Motor neuron (in vitro differentiated cells): ENCODE measurements around the gene TBRG4. TPM values are rescaled to one million over a fixed set of nuclear protein-coding genes. Genes with fewer than 3 reads are reported as not detected.
A peak's percentile ranks its signal among the peaks of the same experiment; 100 is the strongest.
"Not testable (repeated sequence)": the region's sequence is repeated elsewhere in the genome, so short reads cannot be mapped to it uniquely, and the experiment has no call there.

ENCODE experiments used
- ATAC-seq, 8 experiments: fragments of 200-7000 bp; cut with Tn5 transposase; replicated peaks in 6 of 8; 2 replicates each; pipeline ENCODE4 v1.8.0; 2021; ENCODE audit warnings: mild to moderate bottlenecking in 8 of 8, moderate library complexity in 8 of 8
- H3K27ac ChIP-seq, 2 donors: fragments of 250-450 bp; sonication (Bioruptor Pico); 2 replicates each; pipeline ENCODE4 v1.9.0; 2021; ENCODE audit warnings: antibody characterized with exemption in 2 of 2, mild to moderate bottlenecking in 2 of 2, moderate library complexity in 1 of 2
- H3K4me1 ChIP-seq, 2 donors: fragments of 250-450 bp; sonication (Bioruptor Pico); replicated peaks in 1 of 2; 2 replicates each; pipeline ENCODE4 v1.6.1; 2021; ENCODE audit warnings: antibody characterized with exemption in 2 of 2, mild to moderate bottlenecking in 2 of 2, moderate library complexity in 1 of 2
- H3K4me3 ChIP-seq, 5 donors: fragments of 250-450 bp; sonication (Bioruptor Pico); 2 replicates each; pipeline ENCODE4 v1.9.0; 2021; ENCODE audit warnings: antibody characterized with exemption in 5 of 5, mild to moderate bottlenecking in 5 of 5, moderate library complexity in 4 of 5
- WGBS, 10 experiments: fragments of 450-650 bp; shearing (Covaris generic); methylation state at CpG; one replicate each; pipeline ENCODE4 v1.0.0; 2022; 5-methylcytosine and 5-hydroxymethylcytosine counted together
- in situ Hi-C, 9 experiments: fragments of 400-800 bp; cut with MboI; loops; one replicate each; pipeline ENCODE4 v1.15.0; 2021; ENCODE audit warnings: low sequenced_read_pairs in 9 of 9, low pct_unique_long_range_greater_than_20kb in 2 of 9; ENCODE audit not compliant: unreplicated experiment in 9 of 9
- total RNA-seq, 8 experiments: library from RNA; unstranded; fragments of 300-600 nt; gene quantifications; 2 replicates each; pipeline versions ENCODE4 v1.2.3 to v1.2.4, GENCODE V29; 2022

The TBRG4 gene
- total RNA-seq, 8 experiments from 2014 or later = 27.4 to 104 (median 44.1) TPM

- in situ Hi-C loops = loop anchor here in 5 of 9 experiments (25.0 kb wide), 2 partner anchors 263 to 538 kb away; partner anchors contain the start of gene TMED4 (in 3 of the 5)
- 50 to 100% (median 100%) methylated on average over 1 to 5 of the region's 11 CpGs; no CpG with 5 or more reads in 1 of the 10 experiments for WGBS, 10 experiments
- Histone ChIP-seq H3K4me3 (no peak overlapping the region), H3K4me1 (peaks cover 12 to 24% of the 10 kb centered on the region in 2 donors), H3K27ac (no peak overlapping the region)
- ATAC-seq = no peak
Measured at GRCh38 chr7:45125193-45125904, 13.9 kb upstream of the TBRG4 start.

DNA sequence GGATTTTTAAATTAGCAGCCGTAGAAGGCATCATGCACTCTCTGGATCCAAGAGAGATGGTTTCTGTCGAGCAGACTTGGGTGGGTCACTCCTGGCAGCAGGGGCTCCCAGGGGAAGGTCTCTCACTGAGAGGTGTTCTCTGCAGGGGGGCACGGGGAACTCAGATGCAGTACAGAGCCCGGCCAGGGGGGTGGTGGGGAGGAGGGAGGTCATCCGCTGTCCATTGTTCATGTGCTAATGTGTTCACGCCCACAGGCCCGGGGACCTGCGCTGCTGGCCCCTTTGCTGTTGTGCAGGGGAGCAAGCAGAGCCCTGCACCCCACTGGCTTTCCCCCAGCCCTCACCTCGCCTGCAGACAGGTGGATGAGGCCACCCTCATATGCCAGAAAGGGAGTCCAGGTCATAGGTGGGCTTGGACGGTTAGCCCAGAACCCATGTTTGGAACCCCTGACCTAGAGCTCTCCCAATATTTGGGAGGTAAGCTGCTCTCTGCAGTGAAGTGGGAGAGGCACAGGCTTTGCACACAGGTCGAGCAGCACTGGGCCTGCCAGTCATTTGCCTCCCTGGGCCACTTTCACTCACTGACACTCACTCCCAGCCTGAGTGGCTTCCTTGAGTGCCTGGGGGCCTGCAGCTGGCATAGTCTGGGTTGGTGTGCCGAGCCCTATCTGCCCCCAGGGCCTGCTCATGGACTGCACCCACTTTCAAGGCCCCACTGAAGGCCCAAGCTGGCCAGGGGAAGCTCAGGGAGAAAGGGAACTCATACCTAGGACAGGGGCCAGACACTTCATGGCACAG lies 12.6 kb upstream of the TBRG4 start:
- Histone ChIP-seq H3K4me1 (peaks cover 12 to 24% of the 10 kb centered on the region in 2 donors), H3K4me3 (no peak overlapping the region), H3K27ac (peak overlapping the region in 1 of 2 donors; percentile 35)
- in situ Hi-C loops = loop anchor here in 2 of 9 experiments (25.0 kb wide), 2 partner anchors 262 to 537 kb away; partner anchors contain the start of gene TMED4 (in 1 of the 2)
- ATAC-seq = peak in 5 of 8 experiments; percentile 53 to 91 (median 80)
- WGBS, 10 experiments = 36 to 83% (median 58%) methylated on average over 1 to 4 of the region's 12 CpGs; no CpG with 5 or more reads in 7 of the 10 experiments

- Histone ChIP-seq H3K4me3 (no peak overlapping the region), H3K4me1 (peaks cover 12 to 24% of the 10 kb centered on the region in 2 donors), H3K27ac (peak overlapping the region in 1 of 2 donors; percentile 35)
- peak in 3 of 8 experiments; percentile 5 to 31 (median 13) for ATAC-seq
- in situ Hi-C loops = loop anchor here in 2 of 9 experiments (25.0 kb wide), 2 partner anchors 261 to 536 kb away; partner anchors contain the start of gene TMED4 (in 1 of the 2)
- 74 to 100% (median 85%) methylated on average over 1 to 8 of the region's 16 CpGs; no CpG with 5 or more reads in 4 of the 10 experiments for WGBS, 10 experiments
Measured at GRCh38 chr7:45122975-45123860, 11.7 kb upstream of the TBRG4 start.

- ATAC-seq = no peak
- in situ Hi-C loops = loop anchor here in 2 of 9 experiments (25.0 kb wide), 2 partner anchors 257 to 532 kb away; partner anchors contain the start of gene TMED4 (in 1 of the 2)
- peaks cover 9 to 14% of the 10 kb centered on the region in 2 donors for H3K4me1 ChIP-seq
- H3K4me3 ChIP-seq = no peak overlapping the region
- WGBS, 10 experiments = 69 to 82% (median 79%) methylated on average over 1 to 2 of the region's 3 CpGs; no CpG with 5 or more reads in 6 of the 10 experiments
- no peak overlapping the region for H3K27ac ChIP-seq
Measured at GRCh38 chr7:45119550-45119949, 8.1 kb upstream of the TBRG4 start.

DNA sequence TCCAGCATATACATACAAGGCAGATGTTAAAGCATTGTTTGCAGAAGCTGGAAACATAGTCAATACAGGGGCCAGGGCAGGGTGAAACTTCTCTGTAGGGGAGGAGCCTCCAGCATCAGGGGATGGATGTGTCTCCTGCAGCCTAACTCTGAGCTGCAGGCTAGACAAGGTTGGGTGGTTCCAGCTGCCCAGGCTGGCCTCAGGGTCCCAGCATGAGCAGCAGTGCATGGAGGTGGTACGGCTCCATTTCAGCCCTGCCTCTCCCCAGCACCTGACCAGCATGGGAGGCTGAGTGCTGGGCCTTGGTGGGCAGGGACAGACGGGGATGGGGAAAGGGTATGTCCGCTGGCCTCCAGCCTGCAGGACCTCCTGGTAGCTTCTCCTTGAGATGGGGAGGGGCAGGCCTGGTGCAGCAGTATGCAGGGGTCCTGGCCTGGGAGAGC lies 7.4 kb upstream of the TBRG4 start:
- H3K27ac ChIP-seq = no peak overlapping the region
- 20 to 92% (median 40%) methylated on average over 1 to 2 of the region's 3 CpGs; no CpG with 5 or more reads in 7 of the 10 experiments for WGBS, 10 experiments
- ATAC-seq = no peak
- H3K4me3 ChIP-seq = no peak overlapping the region
- in situ Hi-C loops = loop anchor here in 2 of 9 experiments (25.0 kb wide), 2 partner anchors 257 to 532 kb away; partner anchors contain the start of gene TMED4 (in 1 of the 2)
- peaks cover 4 to 8% of the 10 kb centered on the region in 2 donors for H3K4me1 ChIP-seq

GRCh38 chr7:45118292-45118691 lies 6.8 kb upstream of the TBRG4 start:
- H3K27ac ChIP-seq = no peak overlapping the region
- 20 to 92% (median 70%) methylated on average over 1 to 3 of the region's 4 CpGs; no CpG with 5 or more reads in 5 of the 10 experiments for WGBS, 10 experiments
- H3K4me3 ChIP-seq = no peak overlapping the region
- peaks cover 0 to 1% of the 10 kb centered on the region in 2 donors for H3K4me1 ChIP-seq
- in situ Hi-C loops = loop anchor here in 2 of 9 experiments (25.0 kb wide), 2 partner anchors 256 to 531 kb away; partner anchors contain the start of gene TMED4 (in 1 of the 2)
- no peak for ATAC-seq

DNA sequence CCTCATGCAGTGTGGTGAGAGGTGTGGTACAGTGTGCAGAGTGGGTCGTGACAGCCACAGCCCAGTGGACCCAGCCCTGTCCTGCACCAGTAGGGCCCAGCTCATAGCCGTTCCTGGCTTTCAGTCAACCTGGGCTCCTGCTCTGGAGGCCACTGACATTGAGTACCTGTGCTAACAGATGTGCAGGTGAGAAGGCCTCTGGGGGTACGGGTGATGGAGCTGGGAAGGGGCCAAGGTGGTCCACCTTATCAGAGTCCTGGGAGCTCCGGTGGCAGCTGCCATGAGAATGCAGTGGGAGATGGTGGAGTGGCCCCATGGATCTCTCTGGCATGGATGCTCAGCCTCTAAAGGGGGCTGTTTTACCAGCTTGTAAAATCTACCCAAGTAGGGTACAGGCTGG lies 6.1 kb upstream of the TBRG4 start:
- ATAC-seq = no peak
- in situ Hi-C loops = loop anchor here in 2 of 9 experiments (25.0 kb wide), 2 partner anchors 255 to 530 kb away; partner anchors contain the start of gene TMED4 (in 1 of the 2)
- H3K4me1 ChIP-seq = peaks cover under 1 to 3% of the 10 kb centered on the region in 2 donors
- no peak overlapping the region for H3K4me3 ChIP-seq
- no peak overlapping the region for H3K27ac ChIP-seq
- WGBS, 10 experiments = 40 to 83% (median 60%) methylated on average over 1 of the region's 4 CpGs; no CpG with 5 or more reads in 6 of the 10 experiments

DNA sequence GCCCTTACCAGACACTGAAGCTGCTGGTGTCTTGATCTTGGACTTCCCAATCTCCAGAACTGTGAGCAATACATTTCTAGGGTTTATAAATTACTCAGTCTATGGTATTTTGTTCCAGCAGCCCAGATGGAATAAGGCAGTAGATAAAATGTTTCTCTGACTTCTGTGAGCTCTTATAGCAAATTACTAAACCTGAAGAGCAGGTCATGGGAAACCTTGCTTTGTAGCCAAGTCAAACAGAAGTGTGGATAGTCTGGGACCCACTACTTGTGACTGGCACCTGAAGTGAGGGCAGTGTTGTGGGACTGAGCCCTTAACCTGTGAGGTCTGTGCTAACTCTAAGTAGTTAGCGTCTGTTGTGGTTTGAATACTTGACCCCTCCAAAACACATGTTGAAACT lies 4.6 kb upstream of the TBRG4 start:
- in situ Hi-C loops = loop anchor here in 2 of 9 experiments (25.0 kb wide), 2 partner anchors 254 to 529 kb away; partner anchors contain the start of gene TMED4 (in 1 of the 2)
- no peak for ATAC-seq
- Histone ChIP-seq H3K27ac (no peak overlapping the region), H3K4me1 (peaks cover 5 to 7% of the 10 kb centered on the region in 2 donors), H3K4me3 (no peak overlapping the region)
- WGBS, 10 experiments = 40 to 100% methylated on average over 1 of the region's 1 CpG; no CpG with 5 or more reads in 8 of the 10 experiments

DNA sequence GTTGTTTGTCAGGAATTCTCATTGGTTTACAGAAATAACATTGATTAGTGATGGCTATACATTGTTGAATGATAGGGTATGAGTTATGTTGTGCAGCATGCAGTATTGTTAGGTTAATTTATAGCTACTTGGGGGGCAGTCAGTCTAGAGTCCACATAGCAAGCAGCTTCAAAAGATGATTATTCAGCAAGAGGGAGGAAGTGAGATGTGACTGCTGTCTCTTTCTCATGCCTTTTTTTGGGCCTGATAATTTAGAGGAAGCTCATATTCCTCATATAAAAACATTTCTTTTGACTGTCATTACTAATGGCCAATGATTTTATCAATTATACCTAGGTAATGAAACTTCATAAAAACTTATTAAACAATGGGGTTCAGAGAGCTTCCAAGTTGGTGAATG lies 3.4 kb upstream of the TBRG4 start:
- Histone ChIP-seq H3K27ac (no peak overlapping the region), H3K4me3 (no peak overlapping the region), H3K4me1 (peaks cover 12 to 15% of the 10 kb centered on the region in 2 donors)
- ATAC-seq = no peak
- in situ Hi-C loops = loop anchor here in 2 of 9 experiments (25.0 kb wide), 2 partner anchors 253 to 528 kb away; partner anchors contain the start of gene TMED4 (in 1 of the 2)

DNA sequence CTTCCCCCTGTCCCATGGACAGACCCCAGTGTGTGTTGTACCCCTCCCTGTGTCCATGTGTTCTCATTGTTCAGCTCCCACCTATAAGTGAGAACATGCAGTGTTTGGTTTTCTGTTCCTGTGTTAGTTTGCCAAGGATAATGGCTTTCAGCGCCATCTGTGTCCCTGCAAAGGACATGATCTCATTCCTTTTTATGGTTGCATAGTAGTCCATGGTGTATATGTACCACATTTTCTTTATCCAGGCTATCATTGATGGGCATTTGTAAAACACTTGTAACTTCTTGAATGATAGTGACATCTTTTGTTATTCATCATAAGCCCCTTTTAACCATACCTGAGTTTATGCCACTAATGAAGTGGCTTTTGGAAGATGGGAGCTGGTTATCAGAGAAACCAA lies 2.8 kb upstream of the TBRG4 start:
- H3K4me1 ChIP-seq = peaks cover 12 to 15% of the 10 kb centered on the region in 2 donors
- in situ Hi-C loops = loop anchor here in 2 of 9 experiments (25.0 kb wide), 2 partner anchors 252 to 527 kb away; partner anchors contain the start of gene TMED4 (in 1 of the 2)
- H3K27ac ChIP-seq, H3K4me3 ChIP-seq, ATAC-seq: not testable (repeated sequence)
- WGBS, 10 experiments = 0 to 100% (median 69%) methylated on average over 1 of the region's 1 CpG; no CpG with 5 or more reads in 4 of the 10 experiments

DNA sequence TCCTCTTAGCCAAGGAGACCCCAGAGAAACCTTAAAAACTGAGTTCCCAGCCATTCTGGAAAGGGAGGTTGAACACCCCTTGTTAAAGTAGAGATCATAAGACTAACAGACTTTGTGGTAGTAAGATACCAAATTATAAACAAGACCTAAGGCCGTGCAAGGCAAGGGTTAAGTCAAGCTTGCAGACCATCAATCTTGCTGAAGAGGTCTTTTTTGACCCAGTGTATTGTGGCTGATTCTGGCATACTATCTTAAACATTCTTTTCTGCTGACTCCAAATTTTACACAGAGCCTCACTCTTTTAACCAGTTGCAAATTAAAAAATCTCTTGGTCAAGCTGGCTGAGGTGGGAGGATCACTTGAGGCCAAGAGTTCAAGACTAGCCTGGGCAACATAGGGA lies 1.2 kb upstream of the TBRG4 start:
- H3K4me3 ChIP-seq = peak overlapping the region; percentile 61 to 78 (median 73)
- H3K4me1 ChIP-seq = peaks cover 12 to 15% of the 10 kb centered on the region in 2 donors
- in situ Hi-C loops = loop anchor here in 2 of 9 experiments (25.0 kb wide), 2 partner anchors 250 to 525 kb away; partner anchors contain the start of gene TMED4 (in 1 of the 2)
- 56 to 100% (median 83%) methylated on average over 1 of the region's 1 CpG; no CpG with 5 or more reads in 3 of the 10 experiments for WGBS, 10 experiments
- ATAC-seq = no peak
- H3K27ac ChIP-seq = peak overlapping the region; percentile 92 to 97
